ENCODE measurements around the gene TM4SF4.

GRCh38 chr3:149472030-149472797 lies 2.3 kb upstream of the TM4SF4 start:
- no peak for TF ChIP-seq EZH2 (IDR thresholded peaks at IDR 0.05; ENCODE audit: low read depth)
- TF ChIP-seq, protein P1, sequence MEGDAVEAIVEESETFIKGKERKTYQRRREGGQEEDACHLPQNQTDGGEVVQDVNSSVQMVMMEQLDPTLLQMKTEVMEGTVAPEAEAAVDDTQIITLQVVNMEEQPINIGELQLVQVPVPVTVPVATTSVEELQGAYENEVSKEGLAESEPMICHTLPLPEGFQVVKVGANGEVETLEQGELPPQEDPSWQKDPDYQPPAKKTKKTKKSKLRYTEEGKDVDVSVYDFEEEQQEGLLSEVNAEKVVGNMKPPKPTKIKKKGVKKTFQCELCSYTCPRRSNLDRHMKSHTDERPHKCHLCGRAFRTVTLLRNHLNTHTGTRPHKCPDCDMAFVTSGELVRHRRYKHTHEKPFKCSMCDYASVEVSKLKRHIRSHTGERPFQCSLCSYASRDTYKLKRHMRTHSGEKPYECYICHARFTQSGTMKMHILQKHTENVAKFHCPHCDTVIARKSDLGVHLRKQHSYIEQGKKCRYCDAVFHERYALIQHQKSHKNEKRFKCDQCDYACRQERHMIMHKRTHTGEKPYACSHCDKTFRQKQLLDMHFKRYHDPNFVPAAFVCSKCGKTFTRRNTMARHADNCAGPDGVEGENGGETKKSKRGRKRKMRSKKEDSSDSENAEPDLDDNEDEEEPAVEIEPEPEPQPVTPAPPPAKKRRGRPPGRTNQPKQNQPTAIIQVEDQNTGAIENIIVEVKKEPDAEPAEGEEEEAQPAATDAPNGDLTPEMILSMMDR (conservative IDR thresholded peaks at IDR 0.05) = no peak

Measured in PC-9 (cell line).